Measurements from ENCODE around the gene EPGN.

The EPGN gene

DNA sequence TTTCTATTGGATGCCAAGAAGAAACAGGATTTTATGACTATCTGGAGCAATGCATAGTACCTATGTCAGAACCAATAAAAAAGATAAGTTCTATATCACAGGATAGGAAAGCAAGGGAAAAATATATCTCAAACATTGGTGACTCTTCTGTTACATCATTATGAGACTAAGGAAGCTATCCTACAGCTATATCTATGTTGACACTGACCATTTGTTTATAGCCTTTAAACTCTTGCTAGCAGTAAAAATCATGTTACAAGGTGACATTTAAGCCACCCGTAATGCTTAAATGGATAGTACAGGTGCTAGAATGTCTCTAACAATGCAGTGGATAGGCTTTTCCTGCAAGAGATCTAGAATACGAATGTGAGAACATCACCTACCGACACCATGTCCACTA, 28.6 kb upstream of the EPGN start:
- no peak overlapping the region for H3K4me3 ChIP-seq
- TF ChIP-seq POLR2AphosphoS5 (IDR thresholded peaks at IDR 0.05; ENCODE audit: borderline replicate concordance, low read depth, low read length) = no peak
- TF ChIP-seq FOXP2 (optimal IDR thresholded peaks at IDR 0.05; ENCODE audit: control extremely low read depth, extremely low read length, insufficient read depth) = no peak
- no peak for TF ChIP-seq EZH2 (IDR thresholded peaks at IDR 0.05)
- no peak overlapping the region for H3K9ac ChIP-seq (ENCODE audit: insufficient read length)
- no peaks in the 10 kb centered on the region for H3K36me3 ChIP-seq (ENCODE audit: insufficient read depth, low read length)
- H3K27ac ChIP-seq = no peak overlapping the region
- no peaks in the 10 kb centered on the region for H3K9me3 ChIP-seq (ENCODE audit: low read depth, low read length)
- DNase-seq (ENCODE audit: low read depth, low spot score) = no peak

- Histone ChIP-seq H3K27ac (no peak overlapping the region), H3K9ac (ENCODE audit: insufficient read length) (no peak overlapping the region), H3K4me3 (no peak overlapping the region), H3K36me3 (ENCODE audit: insufficient read depth, low read length) (no peaks in the 10 kb centered on the region), H3K9me3 (ENCODE audit: low read depth, low read length) (no peaks in the 10 kb centered on the region)
- TF ChIP-seq EZH2 (IDR thresholded peaks at IDR 0.05) = no peak
- no peak for TF ChIP-seq FOXP2 (optimal IDR thresholded peaks at IDR 0.05; ENCODE audit: control extremely low read depth, extremely low read length, insufficient read depth)
- TF ChIP-seq POLR2AphosphoS5 (IDR thresholded peaks at IDR 0.05; ENCODE audit: borderline replicate concordance, low read depth, low read length) = no peak
- no peak for DNase-seq (ENCODE audit: low read depth, low spot score)
Measured at GRCh38 chr4:74282926-74283325, 25.3 kb upstream of the EPGN start.

- no peak for DNase-seq (ENCODE audit: low read depth, low spot score)
- H3K36me3 ChIP-seq (ENCODE audit: insufficient read depth, low read length) = no peaks in the 10 kb centered on the region
Measured at GRCh38 chr4:74283614-74284013, 24.7 kb upstream of the EPGN start.

DNA sequence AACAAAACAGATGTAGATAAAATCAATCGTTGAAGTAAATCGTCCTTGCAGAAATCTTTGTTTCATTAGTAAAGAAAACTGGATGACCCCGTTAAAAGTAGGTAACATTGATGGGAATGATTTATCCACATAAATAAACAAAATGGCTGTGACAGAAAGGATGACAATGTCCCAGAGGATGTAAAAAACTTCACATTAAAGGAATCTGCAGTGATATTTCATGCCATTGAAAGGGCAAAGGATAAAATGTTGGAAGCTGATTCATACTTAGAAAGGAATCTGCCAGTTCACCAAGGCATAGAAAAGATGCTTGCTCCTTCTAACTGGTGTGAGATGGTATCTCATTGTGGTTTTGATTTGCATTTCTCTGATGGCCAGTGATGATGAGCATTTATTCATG, 24.2 kb upstream of the EPGN start:
- no peak overlapping the region for H3K4me3 ChIP-seq
- no peaks in the 10 kb centered on the region for H3K36me3 ChIP-seq (ENCODE audit: insufficient read depth, low read length)
- H3K9ac ChIP-seq (ENCODE audit: insufficient read length) = no peak overlapping the region
- no peak for DNase-seq (ENCODE audit: low read depth, low spot score)
- H3K9me3 ChIP-seq (ENCODE audit: low read depth, low read length) = no peaks in the 10 kb centered on the region
- H3K27ac ChIP-seq = no peak overlapping the region
- no peak for TF ChIP-seq POLR2AphosphoS5 (IDR thresholded peaks at IDR 0.05; ENCODE audit: borderline replicate concordance, low read depth, low read length)
- no peak for TF ChIP-seq EZH2 (IDR thresholded peaks at IDR 0.05)
- TF ChIP-seq FOXP2 (optimal IDR thresholded peaks at IDR 0.05; ENCODE audit: control extremely low read depth, extremely low read length, insufficient read depth) = no peak

More at GRCh38 chr4:74283614-74284013, 24.7 kb upstream of the EPGN start:
- no peak overlapping the region for H3K27ac ChIP-seq
- no peak overlapping the region for H3K4me3 ChIP-seq
- TF ChIP-seq EZH2 (IDR thresholded peaks at IDR 0.05) (no peak), FOXP2 (optimal IDR thresholded peaks at IDR 0.05; ENCODE audit: control extremely low read depth, extremely low read length, insufficient read depth) (no peak), POLR2AphosphoS5 (IDR thresholded peaks at IDR 0.05; ENCODE audit: borderline replicate concordance, low read depth, low read length) (no peak)
- H3K9me3 ChIP-seq (ENCODE audit: low read depth, low read length) = no peaks in the 10 kb centered on the region
- H3K9ac ChIP-seq (ENCODE audit: insufficient read length) = no peak overlapping the region

GRCh38 chr4:74287164-74287563, 21.1 kb upstream of the EPGN start:
- Histone ChIP-seq H3K9ac (ENCODE audit: insufficient read length) (no peak overlapping the region), H3K36me3 (ENCODE audit: insufficient read depth, low read length) (no peaks in the 10 kb centered on the region), H3K9me3 (ENCODE audit: low read depth, low read length) (no peaks in the 10 kb centered on the region), H3K27ac (no peak overlapping the region), H3K4me3 (no peak overlapping the region)
- TF ChIP-seq EZH2 (IDR thresholded peaks at IDR 0.05) (no peak), FOXP2 (optimal IDR thresholded peaks at IDR 0.05; ENCODE audit: control extremely low read depth, extremely low read length, insufficient read depth) (no peak), POLR2AphosphoS5 (IDR thresholded peaks at IDR 0.05; ENCODE audit: borderline replicate concordance, low read depth, low read length) (no peak)
- DNase-seq (ENCODE audit: low read depth, low spot score) = no peak

DNA sequence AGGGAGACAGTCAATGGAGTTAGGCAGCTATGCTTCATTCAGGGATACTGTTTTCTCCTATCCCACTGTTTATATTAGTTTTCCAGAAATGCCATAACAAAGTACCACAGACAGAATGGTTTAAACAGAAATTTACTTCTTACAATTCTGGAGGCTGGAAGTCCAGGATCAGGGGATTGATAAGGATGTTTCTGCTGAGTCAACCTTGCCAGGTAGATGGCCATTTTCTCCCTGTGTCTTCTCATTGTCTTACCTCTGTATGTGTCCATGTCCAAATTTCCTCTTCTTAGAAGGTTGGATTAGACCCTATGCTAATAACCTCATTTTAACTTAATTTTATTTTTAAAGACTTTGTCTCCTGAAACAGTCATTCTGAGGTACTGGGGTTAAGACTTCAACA, 20.5 kb upstream of the EPGN start:
- Histone ChIP-seq H3K27ac (no peak overlapping the region), H3K4me3 (no peak overlapping the region), H3K9ac (ENCODE audit: insufficient read length) (no peak overlapping the region), H3K9me3 (ENCODE audit: low read depth, low read length) (no peaks in the 10 kb centered on the region), H3K36me3 (ENCODE audit: insufficient read depth, low read length) (no peaks in the 10 kb centered on the region)
- TF ChIP-seq FOXP2 (optimal IDR thresholded peaks at IDR 0.05; ENCODE audit: control extremely low read depth, extremely low read length, insufficient read depth) (no peak), POLR2AphosphoS5 (IDR thresholded peaks at IDR 0.05; ENCODE audit: borderline replicate concordance, low read depth, low read length) (no peak), EZH2 (IDR thresholded peaks at IDR 0.05) (no peak)
- no peak for DNase-seq (ENCODE audit: low read depth, low spot score)

DNA sequence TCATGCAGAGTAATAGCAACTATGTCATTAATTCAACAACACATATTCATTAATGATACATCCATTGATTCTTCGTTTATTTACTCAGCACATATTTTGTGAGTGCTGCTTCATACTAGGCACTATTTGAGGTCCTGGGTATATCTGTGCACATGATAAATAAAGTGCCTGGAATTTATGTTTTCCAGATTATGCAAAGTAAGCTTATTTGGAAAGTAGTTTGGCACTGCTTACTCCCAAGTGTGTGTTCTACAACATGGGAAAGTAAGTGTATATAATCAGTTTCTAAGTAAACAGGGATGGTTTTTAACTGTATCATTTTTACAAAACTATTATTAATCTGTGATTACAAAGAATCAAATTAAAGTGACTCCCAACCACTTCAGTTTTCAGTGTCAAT, 16.8 kb upstream of the EPGN start:
- no peaks in the 10 kb centered on the region for H3K9me3 ChIP-seq (ENCODE audit: low read depth, low read length)
- no peak overlapping the region for H3K9ac ChIP-seq (ENCODE audit: insufficient read length)
- no peak for DNase-seq (ENCODE audit: low read depth, low spot score)
- H3K4me3 ChIP-seq = no peak overlapping the region
- H3K27ac ChIP-seq = no peak overlapping the region
- TF ChIP-seq FOXP2 (optimal IDR thresholded peaks at IDR 0.05; ENCODE audit: control extremely low read depth, extremely low read length, insufficient read depth) (no peak), EZH2 (IDR thresholded peaks at IDR 0.05) (no peak), POLR2AphosphoS5 (IDR thresholded peaks at IDR 0.05; ENCODE audit: borderline replicate concordance, low read depth, low read length) (no peak)
- H3K36me3 ChIP-seq (ENCODE audit: insufficient read depth, low read length) = no peaks in the 10 kb centered on the region

DNA sequence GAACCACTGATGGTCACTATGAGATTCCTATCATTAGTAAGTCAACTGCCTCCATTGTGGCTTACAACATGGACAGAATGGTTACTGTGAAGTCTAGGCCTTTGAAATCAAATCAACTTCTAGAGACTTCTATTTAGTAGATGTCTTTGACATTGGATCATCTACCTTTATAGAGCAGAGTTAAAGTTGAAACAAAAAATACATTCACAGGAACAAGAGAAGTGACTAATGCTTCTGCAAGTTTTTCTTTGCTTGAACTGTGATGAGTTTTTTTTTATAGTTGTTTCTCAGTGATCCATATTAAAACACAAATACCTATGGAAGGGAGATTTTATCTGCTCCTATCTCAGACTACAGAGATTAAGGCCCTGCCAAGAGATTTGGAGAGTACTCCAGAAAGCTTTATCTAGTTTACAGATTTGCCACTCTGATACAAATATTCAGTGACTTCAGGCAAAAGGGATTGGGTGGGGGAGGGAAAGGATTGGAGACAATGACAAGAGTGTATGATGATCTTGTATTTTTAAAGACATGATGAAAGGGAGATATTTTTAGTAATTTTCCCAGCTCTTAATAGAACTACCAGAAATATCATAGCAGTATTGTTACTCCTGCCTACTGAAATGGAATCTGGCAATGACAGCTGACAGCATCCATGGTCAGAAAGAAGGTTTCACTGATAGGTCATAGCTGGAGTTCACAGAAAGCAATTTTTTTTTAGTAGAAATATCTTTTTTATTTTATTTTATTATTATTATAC, 16.0 kb upstream of the EPGN start:
- Histone ChIP-seq H3K27ac (no peak overlapping the region), H3K9ac (ENCODE audit: insufficient read length) (no peak overlapping the region), H3K36me3 (ENCODE audit: insufficient read depth, low read length) (no peaks in the 10 kb centered on the region), H3K9me3 (ENCODE audit: low read depth, low read length) (no peaks in the 10 kb centered on the region), H3K4me3 (no peak overlapping the region)
- DNase-seq (ENCODE audit: low read depth, low spot score) = no peak
- TF ChIP-seq FOXP2 (optimal IDR thresholded peaks at IDR 0.05; ENCODE audit: control extremely low read depth, extremely low read length, insufficient read depth) (no peak), POLR2AphosphoS5 (IDR thresholded peaks at IDR 0.05; ENCODE audit: borderline replicate concordance, low read depth, low read length) (no peak), EZH2 (IDR thresholded peaks at IDR 0.05) (no peak)

GRCh38 chr4:74293558-74293957, 14.7 kb upstream of the EPGN start:
- no peak for DNase-seq (ENCODE audit: low read depth, low spot score)
- Histone ChIP-seq H3K9me3 (ENCODE audit: low read depth, low read length) (no peaks in the 10 kb centered on the region), H3K9ac (ENCODE audit: insufficient read length) (no peak overlapping the region), H3K36me3 (ENCODE audit: insufficient read depth, low read length) (no peaks in the 10 kb centered on the region), H3K4me3 (no peak overlapping the region), H3K27ac (no peak overlapping the region)
- TF ChIP-seq FOXP2 (optimal IDR thresholded peaks at IDR 0.05; ENCODE audit: control extremely low read depth, extremely low read length, insufficient read depth) (no peak), EZH2 (IDR thresholded peaks at IDR 0.05) (no peak), POLR2AphosphoS5 (IDR thresholded peaks at IDR 0.05; ENCODE audit: borderline replicate concordance, low read depth, low read length) (no peak)
